ENCODE measurements around the gene BAX. TPM values are rescaled to one million over a fixed set of nuclear protein-coding genes. Genes with fewer than 3 reads are reported as not detected.
A peak's percentile ranks its signal among the peaks of the same experiment; 100 is the strongest.

BAX gene
- total RNA-seq, 1 donor from 2014 or later = 111 TPM

DNA sequence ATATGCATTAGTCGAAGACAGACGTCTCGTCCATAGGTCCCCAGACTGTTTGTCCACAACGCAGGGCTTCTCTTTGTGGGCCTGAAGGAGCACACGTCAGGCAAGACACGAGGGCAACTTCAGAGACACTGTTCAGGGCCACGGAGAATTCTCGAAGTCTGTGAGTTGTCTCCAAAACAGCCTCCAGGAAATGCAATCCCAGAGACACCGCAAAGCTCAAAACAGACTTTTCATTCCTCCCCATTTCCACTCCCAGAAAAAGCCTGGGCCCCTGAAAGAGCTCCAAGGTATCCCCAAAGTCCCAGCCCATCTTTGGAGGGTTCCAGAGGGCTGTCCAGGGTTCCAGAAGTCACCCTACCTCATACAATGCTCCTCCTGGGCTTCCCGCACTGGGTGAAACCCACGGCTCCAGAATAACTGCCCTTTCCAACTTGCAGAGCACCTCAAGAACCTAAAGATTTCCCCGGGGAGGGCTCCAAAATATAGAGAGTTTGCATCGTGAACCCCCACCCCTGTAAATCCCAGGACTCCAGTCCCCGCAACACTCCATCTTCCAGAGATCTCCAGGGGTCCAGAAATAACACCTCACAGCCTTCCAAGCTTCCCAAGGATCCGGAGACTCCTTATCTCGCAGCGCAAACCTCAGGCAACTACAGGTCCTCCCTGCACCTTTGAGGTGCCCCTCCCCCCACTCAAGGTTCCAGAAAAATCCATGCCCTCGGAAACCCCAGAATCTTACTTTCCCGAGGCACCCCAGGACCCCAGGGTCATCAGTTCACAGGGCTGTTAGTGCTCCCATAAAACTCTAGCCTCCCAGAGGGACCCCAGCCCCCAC is 9.7 kb downstream of the BAX start:
- Mint-ChIP-seq H3K36me3 (ENCODE audit: low read depth) (peaks cover 46% of the 10 kb centered on the region), H3K9me3 (no peaks in the 10 kb centered on the region), H3K4me1 (peaks cover 70% of the 10 kb centered on the region), H3K27ac (peak overlapping the region; percentile 99), H3K27me3 (no peaks in the 10 kb centered on the region), H3K4me3 (peak overlapping the region; percentile 99)
- intact Hi-C loops (cut with micrococcal nuclease) = loop anchor here (1.0 to 5.0 kb wide), 7 partner anchors 10 to 626 kb away; partner anchors contain the start of genes BAX, DBP and PRR12
- ATAC-seq (ENCODE audit: low read depth) = no peak
- CTCF ChIA-PET = interaction anchor here (1.3 to 1.4 kb wide), 2 partner anchors 169 to 176 kb away, joined by 4 to 5 read pairs; no protein-coding TSS in a partner anchor
- no peak for DNase-seq
- POLR2A ChIA-PET = interaction anchor here (0.7 to 8.1 kb wide), 17 partner anchors 10 to 345 kb away, joined by 3 to 179 read pairs (median 5); partner anchors contain the start of genes BAX, GYS1, NUCB1 and PPP1R15A
- no peak for TF ChIP-seq CTCF (IDR thresholded peaks at IDR 0.05)

- ChIA-PET CTCF (interaction anchor here (1.3 to 1.4 kb wide), 2 partner anchors 170 to 177 kb away, joined by 4 to 5 read pairs; no protein-coding TSS in a partner anchor), POLR2A (interaction anchor here (0.8 to 8.1 kb wide), 15 partner anchors 9 to 346 kb away, joined by 3 to 179 read pairs (median 5); partner anchors contain the start of genes BAX, BCAT2, DHDH and GYS1)
- no peaks in the 10 kb centered on the region for H3K27me3 Mint-ChIP-seq
- H3K4me3 Mint-ChIP-seq = peak within 1 kb of the TSS; percentile 99
- ATAC-seq (ENCODE audit: low read depth) (peak; percentile 80), DNase-seq (peak; percentile 88)
- H3K36me3 Mint-ChIP-seq (ENCODE audit: low read depth) = peaks cover 52% of the 10 kb centered on the region
- TF ChIP-seq CTCF (IDR thresholded peaks at IDR 0.05) = no peak
- intact Hi-C loops (cut with micrococcal nuclease) = loop anchor here (1.0 to 5.0 kb wide), 7 partner anchors 11 to 626 kb away; partner anchors contain the start of genes BAX, DBP and PRR12
- H3K27ac Mint-ChIP-seq = peak within 1 kb of the TSS; percentile 99
- H3K9me3 Mint-ChIP-seq = no peaks in the 10 kb centered on the region
- H3K4me1 Mint-ChIP-seq = peaks cover 70% of the 10 kb centered on the region
Observed at GRCh38 chr19:48965040-48965805, 10.5 kb downstream of the BAX start, which contains the start of gene FTL. FTL (plus strand) TSS chr19:48965309; CDS start chr19:48965508, 199 bp downstream.

DNA sequence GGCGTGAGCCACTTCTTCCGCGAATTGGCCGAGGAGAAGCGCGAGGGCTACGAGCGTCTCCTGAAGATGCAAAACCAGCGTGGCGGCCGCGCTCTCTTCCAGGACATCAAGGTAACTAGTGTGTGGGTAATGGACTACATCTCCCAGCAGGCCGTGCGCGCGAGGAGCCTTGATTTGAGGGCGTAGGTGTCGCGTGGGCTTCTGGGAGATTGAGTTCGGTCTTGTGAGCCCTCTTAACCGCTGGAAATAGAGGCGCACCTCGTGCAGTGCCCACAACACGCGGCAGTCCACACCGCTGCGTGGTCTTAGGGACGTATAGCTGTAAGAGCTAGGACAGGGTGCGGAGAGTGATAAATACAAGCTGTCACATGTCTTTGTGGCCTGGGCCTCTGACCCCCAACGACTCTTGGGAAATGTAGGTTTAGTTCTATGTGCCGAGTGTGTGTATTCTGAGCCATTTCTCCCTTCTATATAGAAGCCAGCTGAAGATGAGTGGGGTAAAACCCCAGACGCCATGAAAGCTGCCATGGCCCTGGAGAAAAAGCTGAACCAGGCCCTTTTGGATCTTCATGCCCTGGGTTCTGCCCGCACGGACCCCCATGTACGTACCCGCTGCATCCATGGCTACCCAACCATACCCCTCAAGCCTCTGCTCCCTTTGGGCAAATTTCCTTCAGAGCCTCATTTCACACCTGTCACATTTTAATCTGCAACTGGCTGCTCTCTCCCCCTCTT is 11.3 kb downstream of the BAX start:
- Mint-ChIP-seq H3K36me3 (ENCODE audit: low read depth) (peaks cover 55% of the 10 kb centered on the region), H3K9me3 (no peaks in the 10 kb centered on the region), H3K27ac (peak overlapping the region; percentile 99), H3K27me3 (no peaks in the 10 kb centered on the region), H3K4me1 (peaks cover 72% of the 10 kb centered on the region), H3K4me3 (peak overlapping the region; percentile 99)
- CTCF ChIA-PET = interaction anchor here (0.5 to 2.2 kb wide), 4 partner anchors 123 to 581 kb away, joined by 3 to 8 read pairs (median 6); no protein-coding TSS in a partner anchor
- DNase-seq = peak; percentile 79
- TF ChIP-seq CTCF (IDR thresholded peaks at IDR 0.05) = no peak
- intact Hi-C loops (cut with micrococcal nuclease) = loop anchor here (1.0 to 5.0 kb wide), 7 partner anchors 10 to 625 kb away; partner anchors contain the start of genes BAX, DBP and PRR12
- ATAC-seq (ENCODE audit: low read depth) = peak; percentile 62
- POLR2A ChIA-PET = interaction anchor here (0.6 to 8.1 kb wide), 18 partner anchors 8 to 347 kb away, joined by 3 to 179 read pairs (median 5); partner anchors contain the start of genes BAX, BCAT2, DHDH and GYS1

- POLR2A ChIA-PET = interaction anchor here (0.6 to 8.1 kb wide), 16 partner anchors 10 to 348 kb away, joined by 3 to 179 read pairs (median 5); partner anchors contain the start of genes BAX, GYS1, NUCB1 and PPP1R15A
- no peak for TF ChIP-seq CTCF (IDR thresholded peaks at IDR 0.05)
Observed at GRCh38 chr19:48966541-48967345, 12.1 kb downstream of the BAX start.

More at GRCh38 chr19:48966541-48967345, 12.1 kb downstream of the BAX start:
- peaks cover 71% of the 10 kb centered on the region for H3K4me1 Mint-ChIP-seq
- H3K27me3 Mint-ChIP-seq = no peaks in the 10 kb centered on the region
- no peaks in the 10 kb centered on the region for H3K9me3 Mint-ChIP-seq
- intact Hi-C loops (cut with micrococcal nuclease) = loop anchor here (5.0 kb wide), 1 partner anchor 109 kb away; no protein-coding TSS in a partner anchor
- peak overlapping the region; percentile 99 for H3K4me3 Mint-ChIP-seq
- CTCF ChIA-PET = interaction anchor here (1.0 to 2.2 kb wide), 3 partner anchors 124 to 178 kb away, joined by 3 to 8 read pairs (median 7); no protein-coding TSS in a partner anchor
- H3K27ac Mint-ChIP-seq = peak overlapping the region; percentile 99
- peaks cover 53% of the 10 kb centered on the region for H3K36me3 Mint-ChIP-seq (ENCODE audit: low read depth)
- ATAC-seq (ENCODE audit: low read depth) (no peak), DNase-seq (no peak)

Measured in activated B cell treated with CpG ODN at 0.5 μM for 24 hours (primary cell).